ENCODE measurements around the gene PLEKHM2.

- TF ChIP-seq YY1 (IDR thresholded peaks at IDR 0.05; ENCODE audit: extremely low read depth, insufficient replicate concordance, low read depth, low read length) (no peak), CTCF (IDR thresholded peaks at IDR 0.05 in 2 of 3, conservative IDR thresholded peaks at IDR 0.05 in 1 of 3; ENCODE audit: borderline replicate concordance in 1 of 3, insufficient read depth in 1 of 3, low read depth in 2 of 3, low read length in 2 of 3) (no peak), EZH2 (IDR thresholded peaks at IDR 0.05) (no peak), ELF1 (IDR thresholded peaks at IDR 0.05; ENCODE audit: borderline replicate concordance, low read depth) (no peak), POLR2A (IDR thresholded peaks at IDR 0.05; ENCODE audit: borderline replicate concordance, extremely low read depth, insufficient read depth, insufficient read length) (no peak), TCF7L2 (IDR thresholded peaks at IDR 0.05; ENCODE audit: borderline replicate concordance, extremely low read depth, insufficient read depth, insufficient read length) (no peak)
- TF ChIP-seq, protein P1, sequence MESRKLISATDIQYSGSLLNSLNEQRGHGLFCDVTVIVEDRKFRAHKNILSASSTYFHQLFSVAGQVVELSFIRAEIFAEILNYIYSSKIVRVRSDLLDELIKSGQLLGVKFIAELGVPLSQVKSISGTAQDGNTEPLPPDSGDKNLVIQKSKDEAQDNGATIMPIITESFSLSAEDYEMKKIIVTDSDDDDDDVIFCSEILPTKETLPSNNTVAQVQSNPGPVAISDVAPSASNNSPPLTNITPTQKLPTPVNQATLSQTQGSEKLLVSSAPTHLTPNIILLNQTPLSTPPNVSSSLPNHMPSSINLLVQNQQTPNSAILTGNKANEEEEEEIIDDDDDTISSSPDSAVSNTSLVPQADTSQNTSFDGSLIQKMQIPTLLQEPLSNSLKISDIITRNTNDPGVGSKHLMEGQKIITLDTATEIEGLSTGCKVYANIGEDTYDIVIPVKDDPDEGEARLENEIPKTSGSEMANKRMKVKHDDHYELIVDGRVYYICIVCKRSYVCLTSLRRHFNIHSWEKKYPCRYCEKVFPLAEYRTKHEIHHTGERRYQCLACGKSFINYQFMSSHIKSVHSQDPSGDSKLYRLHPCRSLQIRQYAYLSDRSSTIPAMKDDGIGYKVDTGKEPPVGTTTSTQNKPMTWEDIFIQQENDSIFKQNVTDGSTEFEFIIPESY (IDR thresholded peaks at IDR 0.05; ENCODE audit: extremely low read depth, insufficient replicate concordance, low read length), result no peak
Observed at GRCh38 chr1:15765495-15766194, 81.5 kb downstream of the PLEKHM2 start.

Data from HCT116 (cell line).